GM12873 (cell line): ENCODE data around the gene FAM20B.

Experiments used
- TF ChIP-seq, protein P1 (sequence below): IDR thresholded peaks from 2 replicates; pipeline ENCODE4 v1.5.1; 2012; ENCODE audit warnings: low read depth, mild to moderate bottlenecking, moderate library complexity, low read length, control low read depth; ENCODE audit not compliant: insufficient read depth; ENCODE audit errors: missing control alignments

FAM20B gene

GRCh38 chr1:179105393-179105792 lies 79.7 kb downstream of the FAM20B start:
- TF ChIP-seq, protein P1, sequence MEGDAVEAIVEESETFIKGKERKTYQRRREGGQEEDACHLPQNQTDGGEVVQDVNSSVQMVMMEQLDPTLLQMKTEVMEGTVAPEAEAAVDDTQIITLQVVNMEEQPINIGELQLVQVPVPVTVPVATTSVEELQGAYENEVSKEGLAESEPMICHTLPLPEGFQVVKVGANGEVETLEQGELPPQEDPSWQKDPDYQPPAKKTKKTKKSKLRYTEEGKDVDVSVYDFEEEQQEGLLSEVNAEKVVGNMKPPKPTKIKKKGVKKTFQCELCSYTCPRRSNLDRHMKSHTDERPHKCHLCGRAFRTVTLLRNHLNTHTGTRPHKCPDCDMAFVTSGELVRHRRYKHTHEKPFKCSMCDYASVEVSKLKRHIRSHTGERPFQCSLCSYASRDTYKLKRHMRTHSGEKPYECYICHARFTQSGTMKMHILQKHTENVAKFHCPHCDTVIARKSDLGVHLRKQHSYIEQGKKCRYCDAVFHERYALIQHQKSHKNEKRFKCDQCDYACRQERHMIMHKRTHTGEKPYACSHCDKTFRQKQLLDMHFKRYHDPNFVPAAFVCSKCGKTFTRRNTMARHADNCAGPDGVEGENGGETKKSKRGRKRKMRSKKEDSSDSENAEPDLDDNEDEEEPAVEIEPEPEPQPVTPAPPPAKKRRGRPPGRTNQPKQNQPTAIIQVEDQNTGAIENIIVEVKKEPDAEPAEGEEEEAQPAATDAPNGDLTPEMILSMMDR = peak; percentile 57

DNA sequence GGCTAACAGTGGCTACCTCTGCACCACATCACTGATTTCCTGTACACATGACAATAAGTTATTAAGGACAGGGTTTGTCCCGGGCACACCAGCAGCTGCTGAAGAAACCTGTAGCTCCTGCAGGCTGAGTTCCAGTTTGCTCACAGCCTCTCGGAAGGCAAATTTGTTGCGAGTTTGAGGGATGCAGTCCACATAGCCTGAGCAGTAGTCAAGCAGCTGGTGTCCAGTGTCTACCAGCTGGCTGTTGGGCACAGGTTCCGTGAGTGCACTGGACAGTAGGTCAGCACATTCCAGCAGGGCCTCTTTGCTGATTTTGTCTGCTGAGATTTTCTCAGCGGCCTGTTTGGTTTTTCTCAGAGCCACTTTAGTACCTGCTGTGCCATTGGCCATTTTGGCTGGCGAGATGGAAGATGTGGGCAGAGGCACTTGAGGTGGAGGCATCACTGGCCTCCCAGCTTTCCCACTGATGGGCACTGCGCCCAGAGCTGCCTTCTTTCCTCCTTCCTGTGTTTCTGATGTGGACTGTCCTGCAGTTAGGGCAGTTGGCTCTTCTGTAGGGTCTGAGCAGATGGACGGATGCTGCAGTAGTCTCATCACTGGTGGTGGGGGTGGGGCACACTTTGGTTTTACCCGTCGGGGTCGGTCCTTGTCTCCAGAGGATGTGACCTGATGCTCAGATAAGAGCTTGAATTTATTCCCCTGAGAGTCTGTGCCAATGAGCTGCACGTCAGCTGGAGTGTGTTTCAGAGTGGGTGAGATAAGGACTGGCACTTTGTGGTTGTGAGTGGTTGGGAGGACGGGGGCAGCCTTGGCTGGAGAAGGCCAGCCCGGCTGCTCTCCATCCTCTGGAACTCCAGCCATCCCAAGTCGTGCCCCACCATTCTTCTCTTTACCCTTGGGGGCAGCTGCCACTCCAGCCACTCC lies 82.3 kb downstream of the FAM20B start:
- TF ChIP-seq, protein P1 = no peak

DNA sequence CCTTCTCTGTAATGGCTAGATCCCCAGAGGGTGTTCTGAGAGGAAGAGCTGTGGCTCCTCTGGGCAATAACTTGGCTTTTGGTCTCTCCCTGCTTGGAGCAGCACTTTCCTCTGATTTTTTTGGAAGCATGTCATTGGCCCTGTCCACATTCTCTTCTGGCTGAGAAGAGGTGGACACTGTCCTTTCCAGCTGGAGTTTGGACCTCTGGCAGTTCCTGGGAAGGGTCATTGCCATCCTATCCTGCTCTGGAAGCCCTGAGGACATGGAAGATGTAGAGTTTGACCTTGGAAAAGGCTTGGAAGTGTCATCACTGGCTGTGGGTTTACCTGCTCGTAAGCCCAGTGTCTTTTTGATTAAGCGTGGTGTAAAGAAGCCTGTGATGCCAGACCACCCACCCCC lies 83.0 kb downstream of the FAM20B start:
- TF ChIP-seq, protein P1 = no peak

- TF ChIP-seq, protein P1 = no peak
Measured at GRCh38 chr1:179115181-179115580, 89.5 kb downstream of the FAM20B start.

- TF ChIP-seq, protein P1 = no peak
Measured at GRCh38 chr1:179119513-179119912, 93.8 kb downstream of the FAM20B start.

- TF ChIP-seq, protein P1 = no peak
Measured at GRCh38 chr1:179120736-179121135, 95.0 kb downstream of the FAM20B start.

DNA sequence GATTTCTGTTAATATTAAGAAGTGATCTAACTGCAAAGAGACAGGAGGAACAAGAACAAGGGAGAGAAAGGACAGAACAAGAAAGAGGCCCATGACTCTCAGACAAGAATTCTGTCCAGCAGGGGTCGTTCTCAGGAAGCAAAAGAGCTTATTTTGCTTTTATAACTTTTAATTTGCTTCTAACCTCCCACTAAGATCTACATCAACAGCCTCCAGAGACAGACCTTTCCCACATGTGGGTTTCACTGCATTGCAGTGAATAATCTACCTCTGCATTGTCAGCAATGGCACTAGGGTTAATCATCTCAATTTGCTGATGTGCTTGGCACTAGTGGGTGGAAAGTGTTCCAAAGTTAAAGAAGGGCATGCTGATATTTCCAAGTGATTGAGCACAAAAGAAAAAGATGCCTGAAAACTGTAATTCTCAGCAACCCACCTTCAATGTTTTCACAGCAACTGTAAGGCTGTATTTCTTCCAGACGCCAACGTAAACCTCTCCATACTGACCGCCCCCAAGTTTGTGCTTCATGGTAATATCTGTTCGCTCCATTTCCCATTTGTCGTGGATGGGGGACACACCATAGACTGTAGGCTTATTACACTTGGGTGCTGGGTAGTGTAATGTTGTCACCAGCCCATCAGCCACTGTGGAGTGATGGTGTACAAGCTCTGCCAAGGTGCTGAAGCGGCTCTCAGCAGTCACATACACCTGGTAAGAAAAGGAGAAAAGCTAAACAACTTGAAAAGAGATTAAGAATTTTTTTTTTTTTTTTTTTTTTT lies 95.7 kb downstream of the FAM20B start:
- TF ChIP-seq, protein P1 = peak; percentile 68
